Heart right ventricle (tissue), 16 donors: Measurements from ENCODE around the gene FAIM2. TPM values are rescaled to one million over a fixed set of nuclear protein-coding genes. Genes with fewer than 3 reads are reported as not detected.
A peak's percentile ranks its signal among the peaks of the same experiment; 100 is the strongest.

ENCODE experiments used
- ATAC-seq, 8 donors: fragments of 200-7000 bp; cut with Tn5 transposase; one replicate each; pipeline ENCODE4 v1.9.1; 2020; ENCODE audit warnings: mild to moderate bottlenecking in 8 of 8, moderate library complexity in 8 of 8, moderate number of reproducible peaks in 1 of 8
- DNase-seq, 2 donors: peaks; one replicate each; pipeline ENCODE4 v3.0.0-alpha.2; 2020
- H3K27ac ChIP-seq, 10 donors: fragments of 200-600 bp; sonication (generic) in 2 of 10; one replicate each; pipeline versions ENCODE4 v1.5.0 to v1.8.0; 2020 to 2022; ENCODE audit warnings: mild to moderate bottlenecking in 3 of 10
- H3K27me3 ChIP-seq, 7 donors: fragments of 200-600 bp; one replicate each; pipeline ENCODE4 v1.8.0; 2021 to 2022; ENCODE audit warnings: mild to moderate bottlenecking in 2 of 7
- H3K36me3 ChIP-seq, 9 donors: fragments of 200-600 bp; sonication (generic) in 1 of 9; one replicate each; pipeline versions ENCODE4 v1.5.0 to v1.8.0; 2020 to 2022; ENCODE audit warnings: mild to moderate bottlenecking in 2 of 9
- H3K4me1 ChIP-seq, 9 donors: fragments of 200-600 bp; sonication (generic) in 1 of 9; one replicate each; pipeline versions ENCODE4 v1.5.0 to v1.8.0; 2020 to 2022; ENCODE audit warnings: mild to moderate bottlenecking in 4 of 9
- H3K4me3 ChIP-seq, 10 donors: fragments of 200-600 bp; sonication (generic) in 2 of 10; one replicate each; pipeline versions ENCODE4 v1.5.0 to v1.8.0; 2020 to 2022; ENCODE audit warnings: mild to moderate bottlenecking in 7 of 10, moderate library complexity in 2 of 10
- H3K9me3 ChIP-seq, 11 donors: fragments of 200-600 bp in 10 of 11; sonication (generic) in 2 of 11; one replicate each; pipeline versions ENCODE4 v1.5.0 to v1.8.0; 2013 to 2022; ENCODE audit warnings: mild to moderate bottlenecking in 2 of 11, control low read depth in 1 of 11, moderate library complexity in 1 of 11
- CTCF ChIP-seq, 9 donors: fragments of 200-600 bp; sonication (generic) in 2 of 9; IDR thresholded peaks; one replicate each; pipeline versions ENCODE4 v1.5.0 to v1.8.0; 2021 to 2022; ENCODE audit warnings: antibody characterized with exemption in 9 of 9, mild to moderate bottlenecking in 5 of 9, moderate library complexity in 1 of 9
- WGBS, 2 donors: extraction: QIAGEN DNeasy Blood & Tissue Kit; methylation state at CpG; one replicate each; pipeline ENCODE4 v1.1.7; 2013; ENCODE audit warnings: inconsistent platforms in 1 of 2; 5-methylcytosine and 5-hydroxymethylcytosine counted together
- intact Hi-C, 10 donors: fragments of 100-400 bp; cut with DNase I; formaldehyde crosslinking; loops; one replicate each; pipeline versions ENCODE4 v1.11.1 to v1.14.2; 2022
- polyA plus RNA-seq, 2 donors: library from polyadenylated mRNA; stranded (reverse); fragments of 200-250 nt; gene quantifications; one replicate each; pipeline ENCODE4 v1.2.3, GENCODE V29; 2013
- total RNA-seq, 10 donors: library from RNA; stranded (reverse); fragmentation: NEBNext Ultra II Directional in 3 of 10; extraction: Animal tissue kit (Norgen Biotek cat#: 25700) in 3 of 10; gene quantifications; one replicate each; pipeline versions ENCODE4 v1.2.1 to v1.2.4, GENCODE V29; 2021 to 2023
- donor health status: Arrhythmogenic right ventricular cardiomyopathy.
- donor health status: ischemic (EF 13 %, LVEDD 7.1; RV severe dilation, severe dysfunction).
- donor health status: healthy with polysubstance abuse.
- donor health status: DM: no; HTN: yes; CAD: no.
- donor health status: DM: no; HTN: no; CAD: no.
- donor health status: ischemic (EF 25% LVEDD 6.9; RV normal size, moderate dysfunction).
- donor health status: ischemic (EF 25% LVEDD 5.7; RV mildly dilated, moderate dysfunction).
- donor health status: healthy.
- donor health status: DM: yes; HTN: yes; CAD: no.
- donor health status: Ischemic cardiomyopathy.
- donor health status: ischemic (EF 35%, LVEDD 5.7; RV mildly dilated, moderate dysfunction).
- donor health status: nonischemic (EF 11% LVEDD 7.7; RV severe dilation, severe dysfunction).
- donor health status: DM: yes; HTN: yes; CAD: no.
- donor health status: PGD.
- donor health status: ischemic (EF 29% LVEDD 5.4; RV normal size, mild dysfunction).
- donor health status: nonischemic (EF 23%, LVEDD 6.1; RV moderate dilation, normal function).

Gene FAIM2
- total and polyA plus RNA-seq, 12 donors = 1.2 to 15.0 (median 3.5) TPM

- 58 to 62% methylated on average over 16 of the region's 16 CpGs for WGBS, 2 donors
- intact Hi-C loops = loop anchor here (2.0 to 10.0 kb wide), 10 partner anchors 74 to 204 kb away; partner anchors contain the start of genes ASIC1 (in 8 of the 10) and AQP2 (in 1 of the 10)
- TF ChIP-seq CTCF (IDR thresholded peaks at IDR 0.05) = no peak
- no peak for DNase-seq
- Histone ChIP-seq H3K4me3 (no peak overlapping the region), H3K36me3 (no peaks in the 10 kb centered on the region), H3K27me3 (peaks cover 0 to 15% (median 6%) of the 10 kb centered on the region in 7 donors), H3K9me3 (no peaks in the 10 kb centered on the region), H3K27ac (peak overlapping the region in 9 of 10 donors; percentile 34 to 85 (median 67)), H3K4me1 (peaks cover 22 to 50% (median 32%) of the 10 kb centered on the region in 9 donors)
- ATAC-seq = peak in 1 of 8 donors; percentile 2
These were observed 35.3 kb downstream of the FAIM2 start for GRCh38 chr12:49868449-49868848.

- Histone ChIP-seq H3K36me3 (no peaks in the 10 kb centered on the region), H3K4me1 (peaks cover 22 to 43% (median 32%) of the 10 kb centered on the region in 9 donors), H3K4me3 (no peak overlapping the region), H3K9me3 (no peaks in the 10 kb centered on the region), H3K27me3 (peaks cover 0 to 15% (median 6%) of the 10 kb centered on the region in 7 donors), H3K27ac (peak overlapping the region in 9 of 10 donors; percentile 34 to 85 (median 67))
- ATAC-seq (no peak), DNase-seq (no peak)
- intact Hi-C loops = loop anchor here (1.0 to 10.0 kb wide), 12 partner anchors 75 to 205 kb away; partner anchors contain the start of genes ASIC1 (in 8 of the 10) and AQP2 (in 1 of the 10)
- WGBS, 2 donors = 35 to 36% methylated on average over 11 of the region's 11 CpGs
- no peak for TF ChIP-seq CTCF (IDR thresholded peaks at IDR 0.05)
These were observed 35.9 kb downstream of the FAIM2 start for GRCh38 chr12:49867570-49868341.

GRCh38 chr12:49866859-49867569, 36.7 kb downstream of the FAIM2 start:
- intact Hi-C loops = loop anchor here (1.0 to 10.0 kb wide), 11 partner anchors 75 to 205 kb away; partner anchors contain the start of genes ASIC1 (in 8 of the 10) and AQP2 (in 1 of the 10)
- Histone ChIP-seq H3K27ac (peak overlapping the region in 1 of 10 donors; percentile 67), H3K4me3 (no peak overlapping the region), H3K4me1 (peaks cover 22 to 40% (median 30%) of the 10 kb centered on the region in 9 donors), H3K36me3 (no peaks in the 10 kb centered on the region), H3K9me3 (no peaks in the 10 kb centered on the region), H3K27me3 (peaks cover 0 to 15% (median 6%) of the 10 kb centered on the region in 7 donors)
- ATAC-seq = peak in 7 of 8 donors; percentile 4 to 40 (median 20)
- TF ChIP-seq CTCF (IDR thresholded peaks at IDR 0.05) = peak; percentile 95 to 99 (median 97)
- 32 to 36% methylated on average over 19 of the region's 19 CpGs for WGBS, 2 donors
- peak; percentile 72 to 77 for DNase-seq

- intact Hi-C loops = loop anchor here (2.0 to 10.0 kb wide), 10 partner anchors 77 to 207 kb away; partner anchors contain the start of genes ASIC1 (in 8 of the 10) and AQP2 (in 1 of the 10)
- DNase-seq (no peak), ATAC-seq (no peak)
- H3K27ac ChIP-seq = no peak overlapping the region
- TF ChIP-seq CTCF (IDR thresholded peaks at IDR 0.05) = no peak
- 83 to 89% methylated on average over 8 of the region's 8 CpGs for WGBS, 2 donors
- no peaks in the 10 kb centered on the region for H3K36me3 ChIP-seq
- H3K4me3 ChIP-seq = no peak overlapping the region
- no peaks in the 10 kb centered on the region for H3K9me3 ChIP-seq
- H3K27me3 ChIP-seq = peaks cover 0 to 15% (median 6%) of the 10 kb centered on the region in 7 donors
- H3K4me1 ChIP-seq = peaks cover 22 to 39% (median 30%) of the 10 kb centered on the region in 9 donors
These were observed 37.9 kb downstream of the FAIM2 start for GRCh38 chr12:49865782-49866135.
